ENCODE measurements around the gene GJB4. TPM values are rescaled to one million over a fixed set of nuclear protein-coding genes. Genes with fewer than 3 reads are reported as not detected.

GJB4 gene
- total RNA-seq, 1 donor from 2014 or later: not detected

- Histone ChIP-seq H3K9ac (no peak overlapping the region), H2AFZ (replicated peaks) (no peak overlapping the region), H3K4me3 (no peak overlapping the region), H3K27ac (no peak overlapping the region), H3F3A (ENCODE audit: low read depth) (no peaks in the 10 kb centered on the region), H3K79me2 (ENCODE audit: low read depth) (no peaks in the 10 kb centered on the region), H3K4me1 (peaks cover 9% of the 10 kb centered on the region), H3K9me3 (ENCODE audit: low read depth) (no peaks in the 10 kb centered on the region), H3K4me2 (no peak overlapping the region), H4K20me1 (ENCODE audit: low read depth) (peaks cover 10% of the 10 kb centered on the region), H3K27me3 (peaks cover 35% of the 10 kb centered on the region), H3K36me3 (no peaks in the 10 kb centered on the region)
- Mint-ChIP-seq H3K9me3 (no peaks in the 10 kb centered on the region), H3K4me1 (peaks cover 19% of the 10 kb centered on the region), H3K4me3 (no peak overlapping the region), H3K36me3 (no peaks in the 10 kb centered on the region), H3K27ac (no peak overlapping the region), H3K27me3 (ENCODE audit: insufficient read depth, low read depth) (peaks cover 3% of the 10 kb centered on the region)
- no peak for TF ChIP-seq EZH2phosphoT487 (IDR thresholded peaks at IDR 0.05)
- no peak for TF ChIP-seq CTCF (IDR thresholded peaks at IDR 0.05)
- TF ChIP-seq EZH2 (IDR thresholded peaks at IDR 0.05): no peak
- no peak for DNase-seq (ENCODE audit: low spot score)
Observed at GRCh38 chr1:34800214-34800613, 40.7 kb downstream of the GJB4 start.

- no peak for TF ChIP-seq EZH2 (IDR thresholded peaks at IDR 0.05)
- no peak for TF ChIP-seq EZH2phosphoT487 (IDR thresholded peaks at IDR 0.05)
- no peak for TF ChIP-seq CTCF (IDR thresholded peaks at IDR 0.05)
- no peaks in the 10 kb centered on the region for H3K27me3 Mint-ChIP-seq (ENCODE audit: insufficient read depth, low read depth)
- no peak overlapping the region for H3K27ac ChIP-seq
- H3K9ac ChIP-seq: no peak overlapping the region
- no peak overlapping the region for H2AFZ ChIP-seq (replicated peaks)
- H3K9me3 Mint-ChIP-seq: no peaks in the 10 kb centered on the region
- peaks cover 5% of the 10 kb centered on the region for H3K36me3 Mint-ChIP-seq
- no peak overlapping the region for H3K27ac Mint-ChIP-seq
- no peak overlapping the region for H3K4me3 ChIP-seq
- no peak for DNase-seq (ENCODE audit: low spot score)
- peaks cover 3% of the 10 kb centered on the region for H3K27me3 ChIP-seq
- H3K79me2 ChIP-seq (ENCODE audit: low read depth): no peaks in the 10 kb centered on the region
- no peaks in the 10 kb centered on the region for H3F3A ChIP-seq (ENCODE audit: low read depth)
- no peak overlapping the region for H3K4me3 Mint-ChIP-seq
- no peak overlapping the region for H3K4me2 ChIP-seq
- no peaks in the 10 kb centered on the region for H4K20me1 ChIP-seq (ENCODE audit: low read depth)
- H3K4me1 Mint-ChIP-seq: peaks cover 8% of the 10 kb centered on the region
- H3K36me3 ChIP-seq: no peaks in the 10 kb centered on the region
- no peaks in the 10 kb centered on the region for H3K9me3 ChIP-seq (ENCODE audit: low read depth)
- peaks cover 6% of the 10 kb centered on the region for H3K4me1 ChIP-seq
Observed at GRCh38 chr1:34803770-34804169, 44.2 kb downstream of the GJB4 start.

- H3K4me2 ChIP-seq: no peak overlapping the region
- no peaks in the 10 kb centered on the region for H3K9me3 ChIP-seq (ENCODE audit: low read depth)
- H3K4me1 Mint-ChIP-seq: peaks cover 12% of the 10 kb centered on the region
- H3K27me3 ChIP-seq: no peaks in the 10 kb centered on the region
- no peak overlapping the region for H2AFZ ChIP-seq (replicated peaks)
- no peaks in the 10 kb centered on the region for H3K36me3 ChIP-seq
- no peaks in the 10 kb centered on the region for H3K79me2 ChIP-seq (ENCODE audit: low read depth)
- H3K27ac ChIP-seq: no peak overlapping the region
- peaks cover 6% of the 10 kb centered on the region for H3K4me1 ChIP-seq
- no peak for TF ChIP-seq EZH2 (IDR thresholded peaks at IDR 0.05)
- TF ChIP-seq EZH2phosphoT487 (IDR thresholded peaks at IDR 0.05): no peak
- no peak for TF ChIP-seq CTCF (IDR thresholded peaks at IDR 0.05)
- H3K36me3 Mint-ChIP-seq: peaks cover 5% of the 10 kb centered on the region
- DNase-seq (ENCODE audit: low spot score): no peak
- no peak overlapping the region for H3K27ac Mint-ChIP-seq
- H3K4me3 ChIP-seq: no peak overlapping the region
- no peak overlapping the region for H3K9ac ChIP-seq
- no peaks in the 10 kb centered on the region for H3F3A ChIP-seq (ENCODE audit: low read depth)
- H3K27me3 Mint-ChIP-seq (ENCODE audit: insufficient read depth, low read depth): no peaks in the 10 kb centered on the region
- H4K20me1 ChIP-seq (ENCODE audit: low read depth): no peaks in the 10 kb centered on the region
- no peak overlapping the region for H3K4me3 Mint-ChIP-seq
- H3K9me3 Mint-ChIP-seq: no peaks in the 10 kb centered on the region
Observed at GRCh38 chr1:34806396-34806795, 46.9 kb downstream of the GJB4 start.

Data from neural progenitor cell (in vitro differentiated cells).